ENCODE data around the gene PCSK5. TPM values are rescaled to one million over a fixed set of nuclear protein-coding genes. Genes with fewer than 3 reads are reported as not detected.

Gene PCSK5
- total RNA-seq, 4 donors from 2014 or later: 22.0 to 37.4 (median 27.8) TPM

DNA sequence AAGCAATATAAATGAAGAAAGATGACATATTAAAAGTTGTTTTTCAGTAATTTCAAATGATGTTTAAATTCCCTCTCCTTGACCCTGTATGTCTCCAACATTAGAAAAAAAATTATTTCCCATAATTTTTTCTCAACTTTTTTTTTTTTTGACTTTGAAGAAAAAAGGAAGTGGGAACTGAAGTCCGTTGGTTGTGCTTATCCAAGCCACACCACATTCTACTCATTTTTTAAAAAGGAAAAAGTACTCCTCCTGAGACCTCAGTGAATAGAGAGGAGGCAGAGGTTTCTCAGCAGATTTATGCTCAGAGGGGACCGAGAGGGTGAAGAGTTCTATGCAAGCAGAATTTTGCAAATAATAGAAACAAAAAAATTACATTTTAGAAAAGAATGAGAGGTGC lies 123.3 kb downstream of the PCSK5 start:
- Histone ChIP-seq H3K36me3 (no peaks in the 10 kb centered on the region), H3K27me3 (no peaks in the 10 kb centered on the region), H3K9me3 (no peaks in the 10 kb centered on the region), H3K27ac (replicated peaks in 1 of 4) (no peak overlapping the region), H3K4me3 (no peak overlapping the region), H3K4me1 (peaks cover 0 to 36% (median 18%) of the 10 kb centered on the region in 4 donors)
- intact Hi-C loops (cut with DNase I): loop anchor here (5.0 kb wide), 1 partner anchor 148 kb away; no protein-coding TSS in a partner anchor
- TF ChIP-seq, protein P1, sequence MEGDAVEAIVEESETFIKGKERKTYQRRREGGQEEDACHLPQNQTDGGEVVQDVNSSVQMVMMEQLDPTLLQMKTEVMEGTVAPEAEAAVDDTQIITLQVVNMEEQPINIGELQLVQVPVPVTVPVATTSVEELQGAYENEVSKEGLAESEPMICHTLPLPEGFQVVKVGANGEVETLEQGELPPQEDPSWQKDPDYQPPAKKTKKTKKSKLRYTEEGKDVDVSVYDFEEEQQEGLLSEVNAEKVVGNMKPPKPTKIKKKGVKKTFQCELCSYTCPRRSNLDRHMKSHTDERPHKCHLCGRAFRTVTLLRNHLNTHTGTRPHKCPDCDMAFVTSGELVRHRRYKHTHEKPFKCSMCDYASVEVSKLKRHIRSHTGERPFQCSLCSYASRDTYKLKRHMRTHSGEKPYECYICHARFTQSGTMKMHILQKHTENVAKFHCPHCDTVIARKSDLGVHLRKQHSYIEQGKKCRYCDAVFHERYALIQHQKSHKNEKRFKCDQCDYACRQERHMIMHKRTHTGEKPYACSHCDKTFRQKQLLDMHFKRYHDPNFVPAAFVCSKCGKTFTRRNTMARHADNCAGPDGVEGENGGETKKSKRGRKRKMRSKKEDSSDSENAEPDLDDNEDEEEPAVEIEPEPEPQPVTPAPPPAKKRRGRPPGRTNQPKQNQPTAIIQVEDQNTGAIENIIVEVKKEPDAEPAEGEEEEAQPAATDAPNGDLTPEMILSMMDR (IDR thresholded peaks at IDR 0.05): no peak
- no peak for TF ChIP-seq POLR2A (IDR thresholded peaks at IDR 0.05; ENCODE audit: low read depth)
- no peak for TF ChIP-seq EP300 (IDR thresholded peaks at IDR 0.05)
- TF ChIP-seq POLR2AphosphoS5 (IDR thresholded peaks at IDR 0.05): no peak
- DNase-seq (ENCODE audit: extremely low spot score): no peak
- WGBS: 79% methylated on average over 2 of the region's 2 CpGs

DNA sequence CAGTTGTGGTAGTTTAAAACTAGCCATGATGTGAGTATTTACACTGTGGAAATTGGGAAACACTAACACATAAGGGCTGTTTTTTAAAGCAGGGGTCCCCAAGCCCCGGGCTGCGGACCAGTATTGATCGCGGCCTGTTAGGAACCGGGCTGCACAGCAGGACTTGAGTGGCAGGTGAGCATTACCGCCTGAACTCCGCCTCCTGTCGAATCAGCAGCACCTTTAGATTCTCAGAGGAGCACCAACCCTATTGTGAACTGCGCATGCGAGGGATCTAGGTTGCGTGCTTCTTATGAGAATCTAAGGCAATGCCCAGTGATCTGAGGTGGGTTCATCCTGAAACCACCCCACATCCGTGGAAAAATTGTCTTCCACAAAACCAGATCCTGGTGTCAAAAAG lies 127.8 kb downstream of the PCSK5 start:
- WGBS: 91% methylated on average over 12 of the region's 12 CpGs

DNA sequence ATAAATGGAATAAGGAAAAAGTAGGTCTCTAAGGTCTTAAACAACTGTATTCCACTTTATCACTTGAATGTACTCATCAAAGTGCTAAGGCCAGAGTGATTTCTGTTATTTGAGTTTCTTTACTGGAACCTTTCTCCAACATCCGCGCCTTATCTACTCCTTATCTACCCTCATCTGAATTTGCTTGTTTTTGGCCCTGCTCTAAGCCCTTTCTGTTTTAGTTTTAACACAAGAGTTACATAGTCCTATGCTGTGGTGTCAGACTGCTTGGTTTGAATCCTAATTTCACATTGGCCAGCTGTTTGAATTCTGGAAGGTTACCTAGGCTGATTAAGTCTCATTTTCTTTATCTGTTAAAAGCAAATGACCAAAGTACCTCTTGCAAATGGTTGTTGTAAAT lies 128.3 kb downstream of the PCSK5 start:
- WGBS: 93% methylated on average over 2 of the region's 2 CpGs
- H3K27me3 ChIP-seq: no peaks in the 10 kb centered on the region
- TF ChIP-seq EP300 (IDR thresholded peaks at IDR 0.05) (no peak), POLR2A (IDR thresholded peaks at IDR 0.05; ENCODE audit: low read depth) (no peak), POLR2AphosphoS5 (IDR thresholded peaks at IDR 0.05) (no peak)
- TF ChIP-seq, protein P1 (IDR thresholded peaks at IDR 0.05): no peak
- no peaks in the 10 kb centered on the region for H3K36me3 ChIP-seq
- DNase-seq (ENCODE audit: extremely low spot score): no peak
- peaks cover 0 to 8% (median 0%) of the 10 kb centered on the region in 4 donors for H3K4me1 ChIP-seq
- intact Hi-C loops (cut with DNase I): loop anchor here (5.0 kb wide), 1 partner anchor 126 kb away; the partner anchor contains the start of gene PCSK5
- H3K27ac ChIP-seq (replicated peaks in 1 of 4): no peak overlapping the region
- no peak overlapping the region for H3K4me3 ChIP-seq
- H3K9me3 ChIP-seq: no peaks in the 10 kb centered on the region

More for the DNA sequence above, 127.8 kb downstream of the PCSK5 start:
- H3K36me3 ChIP-seq: no peaks in the 10 kb centered on the region
- TF ChIP-seq POLR2A (IDR thresholded peaks at IDR 0.05; ENCODE audit: low read depth) (no peak), EP300 (IDR thresholded peaks at IDR 0.05) (no peak), POLR2AphosphoS5 (IDR thresholded peaks at IDR 0.05) (no peak)
- TF ChIP-seq, protein P1 (IDR thresholded peaks at IDR 0.05): no peak
- H3K9me3 ChIP-seq: no peaks in the 10 kb centered on the region
- intact Hi-C loops (cut with DNase I): loop anchor here (5.0 kb wide), 1 partner anchor 126 kb away; the partner anchor contains the start of gene PCSK5
- no peak for DNase-seq (ENCODE audit: extremely low spot score)
- H3K27me3 ChIP-seq: no peaks in the 10 kb centered on the region
- peaks cover 0 to 8% (median 0%) of the 10 kb centered on the region in 4 donors for H3K4me1 ChIP-seq
- H3K4me3 ChIP-seq: no peak overlapping the region
- H3K27ac ChIP-seq (replicated peaks in 1 of 4): no peak overlapping the region

DNA sequence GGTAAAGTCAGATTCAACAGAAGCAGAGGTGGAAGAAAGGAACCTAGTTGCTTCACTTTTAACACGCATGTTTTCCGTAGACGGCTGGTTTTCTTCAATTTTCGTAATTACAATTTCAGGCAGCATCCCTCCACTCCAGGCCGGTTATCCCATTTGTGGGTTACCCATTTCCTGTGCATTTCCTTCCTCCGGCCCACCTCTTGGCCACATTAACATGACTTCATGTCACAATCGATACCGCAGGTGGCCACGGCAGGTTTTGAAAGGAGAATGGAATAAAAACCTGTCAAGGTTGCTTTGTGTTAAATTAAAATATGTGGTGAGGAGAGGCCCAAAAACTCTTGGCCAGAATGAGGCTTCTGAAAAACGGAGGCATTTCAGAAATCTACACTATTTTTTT lies 130.2 kb downstream of the PCSK5 start:
- H3K9me3 ChIP-seq: no peaks in the 10 kb centered on the region
- DNase-seq (ENCODE audit: extremely low spot score): no peak
- intact Hi-C loops (cut with DNase I): no loop called here

More for the DNA sequence above, 130.2 kb downstream of the PCSK5 start:
- Histone ChIP-seq H3K4me1 (no peaks in the 10 kb centered on the region), H3K27me3 (no peaks in the 10 kb centered on the region), H3K36me3 (peaks cover 0 to 14% (median 0%) of the 10 kb centered on the region in 4 donors), H3K4me3 (no peak overlapping the region), H3K27ac (replicated peaks in 1 of 4) (no peak overlapping the region)
- no peak for TF ChIP-seq EP300 (IDR thresholded peaks at IDR 0.05)
- no peak for TF ChIP-seq POLR2A (IDR thresholded peaks at IDR 0.05; ENCODE audit: low read depth)
- TF ChIP-seq, protein P1 (IDR thresholded peaks at IDR 0.05): no peak
- no peak for TF ChIP-seq POLR2AphosphoS5 (IDR thresholded peaks at IDR 0.05)
- 74% methylated on average over 10 of the region's 10 CpGs for WGBS
